ENCODE measurements around the gene PHACTR3.

Gene PHACTR3

GRCh38 chr20:59677586-59677985, 73.2 kb downstream of the PHACTR3 start:
- H3K4me3 ChIP-seq (ENCODE audit: low read depth, low read length) = no peak overlapping the region
- no peak for TF ChIP-seq CTCF (IDR thresholded peaks at IDR 0.05; ENCODE audit: borderline replicate concordance, insufficient read depth, low read depth, low read length)

GRCh38 chr20:59678288-59678687, 73.9 kb downstream of the PHACTR3 start:
- no peak for TF ChIP-seq CTCF (IDR thresholded peaks at IDR 0.05; ENCODE audit: borderline replicate concordance, insufficient read depth, low read depth, low read length)
- H3K4me3 ChIP-seq (ENCODE audit: low read depth, low read length) = no peak overlapping the region

GRCh38 chr20:59678951-59679350, 74.6 kb downstream of the PHACTR3 start:
- no peak overlapping the region for H3K4me3 ChIP-seq (ENCODE audit: low read depth, low read length)
- TF ChIP-seq CTCF (IDR thresholded peaks at IDR 0.05; ENCODE audit: borderline replicate concordance, insufficient read depth, low read depth, low read length) = no peak

- TF ChIP-seq CTCF (IDR thresholded peaks at IDR 0.05; ENCODE audit: borderline replicate concordance, insufficient read depth, low read depth, low read length) = no peak
- no peak overlapping the region for H3K4me3 ChIP-seq (ENCODE audit: low read depth, low read length)
These were observed 75.9 kb downstream of the PHACTR3 start for GRCh38 chr20:59680148-59680650.

GRCh38 chr20:59680852-59681251, 76.5 kb downstream of the PHACTR3 start:
- H3K4me3 ChIP-seq (ENCODE audit: low read depth, low read length) = no peak overlapping the region
- TF ChIP-seq CTCF (IDR thresholded peaks at IDR 0.05; ENCODE audit: borderline replicate concordance, insufficient read depth, low read depth, low read length) = no peak

- no peak overlapping the region for H3K4me3 ChIP-seq (ENCODE audit: low read depth, low read length)
- TF ChIP-seq CTCF (IDR thresholded peaks at IDR 0.05; ENCODE audit: borderline replicate concordance, insufficient read depth, low read depth, low read length) = no peak
These were observed 78.3 kb downstream of the PHACTR3 start for GRCh38 chr20:59682603-59683002.

DNA sequence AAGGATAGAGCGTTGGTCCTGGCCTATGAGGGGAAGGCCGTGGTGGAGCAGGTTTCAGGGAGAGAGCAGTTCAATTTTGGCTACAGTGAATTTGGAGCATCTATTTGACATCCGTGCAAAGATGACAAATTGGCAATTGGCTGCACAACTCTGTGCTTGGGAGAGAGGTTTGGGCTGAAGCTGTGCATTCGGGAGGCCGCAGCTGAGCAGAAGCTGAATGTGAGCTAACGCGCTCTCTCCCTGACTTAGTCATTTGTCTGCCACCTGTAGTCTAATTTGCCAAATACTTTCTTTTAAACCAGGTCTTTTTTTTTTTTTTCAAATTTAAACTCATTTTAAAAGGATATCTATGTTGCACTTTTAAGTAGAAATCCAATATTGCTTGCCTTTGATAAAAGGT, 78.8 kb downstream of the PHACTR3 start:
- TF ChIP-seq CTCF (IDR thresholded peaks at IDR 0.05; ENCODE audit: borderline replicate concordance, insufficient read depth, low read depth, low read length) = no peak

More for the DNA sequence above, 78.8 kb downstream of the PHACTR3 start:
- no peak overlapping the region for H3K4me3 ChIP-seq (ENCODE audit: low read depth, low read length)

Data from GM12875 (cell line).